Measurements from ENCODE around the gene SRSF7.
A peak's percentile ranks its signal among the peaks of the same experiment; 100 is the strongest.
"Not testable (repeated sequence)": the region's sequence is repeated elsewhere in the genome, so short reads cannot be mapped to it uniquely, and the experiment has no call there.

The SRSF7 gene

DNA sequence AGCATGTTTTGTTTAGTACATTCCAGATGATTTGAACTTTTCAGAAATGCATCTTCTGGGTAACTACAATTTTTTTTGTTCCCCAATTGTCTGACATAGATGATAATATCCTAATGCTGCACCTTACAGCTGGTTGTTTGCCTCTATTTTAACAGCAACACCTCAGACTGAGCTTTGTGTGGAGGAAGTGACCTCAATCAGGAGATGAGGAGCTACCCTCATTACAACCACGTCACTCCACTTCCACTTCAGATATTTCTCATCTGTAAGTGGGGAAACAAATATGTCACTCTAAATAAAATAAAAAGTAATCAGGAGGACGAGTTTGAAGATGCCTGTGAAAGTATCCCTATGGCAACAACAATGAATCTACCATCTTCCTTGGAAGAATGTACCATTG, 12.1 kb upstream of the SRSF7 start:
- H4K8ac ChIP-seq (ENCODE audit: low read length) = no peak overlapping the region
- whole genome bisulfite sequencing = no CpG with 5 or more reads among the region's 2 CpGs
- H2BK15ac ChIP-seq (ENCODE audit: low read depth, poor library complexity, severe bottlenecking) = no peak overlapping the region
- no peak overlapping the region for H3K23ac ChIP-seq (ENCODE audit: low read length in 2 of 2)
- no peak for DNase-seq
- no peak overlapping the region for H2BK5ac ChIP-seq (ENCODE audit: low read depth, low read length, poor library complexity, severe bottlenecking)
- H3K9me3 ChIP-seq (ENCODE audit: control insufficient read depth, low read length) = no peaks in the 10 kb centered on the region
- H2AFZ ChIP-seq (ENCODE audit: low read depth, low read length) = no peak overlapping the region
- H3K79me1 ChIP-seq (replicated peaks; ENCODE audit: low read length, poor library complexity, severe bottlenecking) = no peaks in the 10 kb centered on the region
- H3K27me3 ChIP-seq (ENCODE audit: control insufficient read depth in 1 of 2, insufficient read depth in 1 of 2, low read length in 2 of 2) = no peaks in the 10 kb centered on the region
- no peak overlapping the region for H3K14ac ChIP-seq (ENCODE audit: low read length in 2 of 2)
- H3K4me3 ChIP-seq (ENCODE audit: insufficient read depth in 1 of 2, low read depth in 1 of 2, low read length in 2 of 2) = no peak overlapping the region
- no peaks in the 10 kb centered on the region for H3K36me3 ChIP-seq (ENCODE audit: control insufficient read depth in 1 of 2, insufficient read depth in 2 of 2, low read depth in 1 of 2, low read length in 2 of 2)
- H3K4ac ChIP-seq (ENCODE audit: low read depth in 1 of 2, low read length in 2 of 2) = no peak overlapping the region
- H4K91ac ChIP-seq (ENCODE audit: low read length) = no peak overlapping the region
- no peak overlapping the region for H3K4me2 ChIP-seq (ENCODE audit: low read length, poor library complexity, severe bottlenecking)
- H3K4me1 ChIP-seq (ENCODE audit: control insufficient read depth, insufficient read depth, low read depth, low read length) = no peaks in the 10 kb centered on the region
- H3K18ac ChIP-seq (ENCODE audit: low read depth in 1 of 2, low read length in 2 of 2) = no peak overlapping the region
- H2BK120ac ChIP-seq (ENCODE audit: low read depth, low read length) = no peak overlapping the region
- no peak overlapping the region for H2AK5ac ChIP-seq (ENCODE audit: low read length, severe bottlenecking)
- no peak overlapping the region for H2BK12ac ChIP-seq (ENCODE audit: low read length in 2 of 2)
- H3K27ac ChIP-seq (ENCODE audit: low read length, poor library complexity, severe bottlenecking) = no peak overlapping the region
- no peak overlapping the region for H3K9ac ChIP-seq (ENCODE audit: low read length)

DNA sequence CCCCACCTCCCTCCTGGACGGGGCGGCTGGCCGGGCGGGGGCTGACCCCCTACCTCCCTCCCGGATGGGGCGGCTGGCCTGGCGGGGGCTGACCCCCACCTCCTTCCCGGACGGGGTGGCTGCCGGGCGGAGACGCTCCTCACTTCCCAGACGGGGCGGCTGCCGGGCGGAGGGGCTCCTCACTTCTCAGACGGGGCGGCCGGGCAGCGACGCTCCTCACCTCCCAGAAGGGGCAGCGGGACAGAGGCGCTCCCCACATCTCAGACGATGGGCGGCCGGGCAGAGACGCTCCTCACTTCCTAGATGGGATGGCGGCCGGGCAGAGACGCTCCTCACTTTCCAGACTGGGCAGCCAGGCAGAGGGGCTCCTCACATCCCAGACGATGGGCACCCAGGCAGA, 4.7 kb upstream of the SRSF7 start:
- 98% methylated on average over 19 of the region's 31 CpGs for WGBS
- not testable (repeated sequence) for H3K4me2 ChIP-seq (ENCODE audit: low read length, poor library complexity, severe bottlenecking); H3K9ac ChIP-seq (ENCODE audit: low read length); H4K8ac ChIP-seq (ENCODE audit: low read length); H2BK12ac ChIP-seq (ENCODE audit: low read length in 2 of 2); DNase-seq; H3K4ac ChIP-seq (ENCODE audit: low read depth in 1 of 2, low read length in 2 of 2); H3K9me3 ChIP-seq (ENCODE audit: control insufficient read depth, low read length); H3K27me3 ChIP-seq (ENCODE audit: control insufficient read depth in 1 of 2, insufficient read depth in 1 of 2, low read length in 2 of 2); H3K14ac ChIP-seq (ENCODE audit: low read length in 2 of 2); H3K4me1 ChIP-seq (ENCODE audit: control insufficient read depth, insufficient read depth, low read depth, low read length); H2BK120ac ChIP-seq (ENCODE audit: low read depth, low read length); H3K36me3 ChIP-seq (ENCODE audit: control insufficient read depth in 1 of 2, insufficient read depth in 2 of 2, low read depth in 1 of 2, low read length in 2 of 2); H3K79me1 ChIP-seq (replicated peaks; ENCODE audit: low read length, poor library complexity, severe bottlenecking); H3K18ac ChIP-seq (ENCODE audit: low read depth in 1 of 2, low read length in 2 of 2); H2BK15ac ChIP-seq (ENCODE audit: low read depth, poor library complexity, severe bottlenecking); H2AK5ac ChIP-seq (ENCODE audit: low read length, severe bottlenecking); H2BK5ac ChIP-seq (ENCODE audit: low read depth, low read length, poor library complexity, severe bottlenecking); H3K4me3 ChIP-seq (ENCODE audit: insufficient read depth in 1 of 2, low read depth in 1 of 2, low read length in 2 of 2); H4K91ac ChIP-seq (ENCODE audit: low read length); H2AFZ ChIP-seq (ENCODE audit: low read depth, low read length); H3K23ac ChIP-seq (ENCODE audit: low read length in 2 of 2); H3K27ac ChIP-seq (ENCODE audit: low read length, poor library complexity, severe bottlenecking)

- peak overlapping the region; percentile 86 for H3K9ac ChIP-seq (ENCODE audit: low read length)
- WGBS = no CpG with 5 or more reads among the region's 3 CpGs
- no peak overlapping the region for H3K18ac ChIP-seq (ENCODE audit: low read depth in 1 of 2, low read length in 2 of 2)
- H3K4me3 ChIP-seq (ENCODE audit: insufficient read depth in 1 of 2, low read depth in 1 of 2, low read length in 2 of 2) = peak overlapping the region in 1 of 2 experiments; percentile 49
- no peak overlapping the region for H4K8ac ChIP-seq (ENCODE audit: low read length)
- no peaks in the 10 kb centered on the region for H3K79me1 ChIP-seq (replicated peaks; ENCODE audit: low read length, poor library complexity, severe bottlenecking)
- DNase-seq = no peak
- H2AFZ ChIP-seq (ENCODE audit: low read depth, low read length) = no peak overlapping the region
- H3K4me2 ChIP-seq (ENCODE audit: low read length, poor library complexity, severe bottlenecking) = no peak overlapping the region
- H2BK12ac ChIP-seq (ENCODE audit: low read length in 2 of 2) = no peak overlapping the region
- H3K4ac ChIP-seq (ENCODE audit: low read depth in 1 of 2, low read length in 2 of 2) = no peak overlapping the region
- H2BK5ac ChIP-seq (ENCODE audit: low read depth, low read length, poor library complexity, severe bottlenecking) = no peak overlapping the region
- no peak overlapping the region for H2BK15ac ChIP-seq (ENCODE audit: low read depth, poor library complexity, severe bottlenecking)
- no peak overlapping the region for H2AK5ac ChIP-seq (ENCODE audit: low read length, severe bottlenecking)
- H3K36me3 ChIP-seq (ENCODE audit: control insufficient read depth in 1 of 2, insufficient read depth in 2 of 2, low read depth in 1 of 2, low read length in 2 of 2) = peaks cover 0 to 5% of the 10 kb centered on the region in 2 experiments
- H3K27ac ChIP-seq (ENCODE audit: low read length, poor library complexity, severe bottlenecking) = no peak overlapping the region
- H3K9me3 ChIP-seq (ENCODE audit: control insufficient read depth, low read length) = no peaks in the 10 kb centered on the region
- peaks cover 3% of the 10 kb centered on the region for H3K4me1 ChIP-seq (ENCODE audit: control insufficient read depth, insufficient read depth, low read depth, low read length)
- H3K14ac ChIP-seq (ENCODE audit: low read length in 2 of 2) = no peak overlapping the region
- H2BK120ac ChIP-seq (ENCODE audit: low read depth, low read length) = no peak overlapping the region
- no peak overlapping the region for H3K23ac ChIP-seq (ENCODE audit: low read length in 2 of 2)
- H4K91ac ChIP-seq (ENCODE audit: low read length) = no peak overlapping the region
- H3K27me3 ChIP-seq (ENCODE audit: control insufficient read depth in 1 of 2, insufficient read depth in 1 of 2, low read length in 2 of 2) = no peaks in the 10 kb centered on the region
Measured at GRCh38 chr2:38754506-38754905, 3.3 kb upstream of the SRSF7 start.

DNA sequence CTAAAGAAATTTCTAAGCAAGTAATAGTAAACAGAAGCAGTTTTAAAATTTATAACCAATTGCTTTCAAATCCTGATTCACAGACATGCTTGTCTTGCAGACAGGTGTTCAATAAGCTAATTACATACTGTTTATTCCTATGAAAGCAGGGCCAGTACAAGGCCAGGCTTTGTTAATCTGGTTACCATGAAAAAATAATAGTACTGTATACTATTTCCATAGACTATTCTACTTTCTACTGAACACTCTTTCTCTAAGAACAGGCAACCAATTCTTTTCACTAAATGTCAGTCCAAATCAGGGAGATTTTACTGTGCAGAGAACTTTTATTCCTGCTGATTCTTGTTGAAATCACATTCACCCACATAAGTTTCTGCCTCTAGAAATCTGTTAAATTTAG, 2.9 kb upstream of the SRSF7 start:
- Histone ChIP-seq H3K23ac (ENCODE audit: low read length in 2 of 2) (no peak overlapping the region), H3K4ac (ENCODE audit: low read depth in 1 of 2, low read length in 2 of 2) (no peak overlapping the region), H3K79me1 (replicated peaks; ENCODE audit: low read length, poor library complexity, severe bottlenecking) (no peaks in the 10 kb centered on the region), H2BK5ac (ENCODE audit: low read depth, low read length, poor library complexity, severe bottlenecking) (no peak overlapping the region), H3K18ac (ENCODE audit: low read depth in 1 of 2, low read length in 2 of 2) (no peak overlapping the region), H3K14ac (ENCODE audit: low read length in 2 of 2) (no peak overlapping the region), H2AK5ac (ENCODE audit: low read length, severe bottlenecking) (no peak overlapping the region), H2BK12ac (ENCODE audit: low read length in 2 of 2) (no peak overlapping the region), H2BK120ac (ENCODE audit: low read depth, low read length) (no peak overlapping the region), H2AFZ (ENCODE audit: low read depth, low read length) (no peak overlapping the region), H3K4me1 (ENCODE audit: control insufficient read depth, insufficient read depth, low read depth, low read length) (peaks cover 3% of the 10 kb centered on the region), H4K91ac (ENCODE audit: low read length) (no peak overlapping the region), H3K9ac (ENCODE audit: low read length) (peak overlapping the region; percentile 86), H2BK15ac (ENCODE audit: low read depth, poor library complexity, severe bottlenecking) (no peak overlapping the region), H3K27ac (ENCODE audit: low read length, poor library complexity, severe bottlenecking) (no peak overlapping the region), H3K36me3 (ENCODE audit: control insufficient read depth in 1 of 2, insufficient read depth in 2 of 2, low read depth in 1 of 2, low read length in 2 of 2) (peaks cover 0 to 9% of the 10 kb centered on the region in 2 experiments), H3K27me3 (ENCODE audit: control insufficient read depth in 1 of 2, insufficient read depth in 1 of 2, low read length in 2 of 2) (no peaks in the 10 kb centered on the region), H3K4me2 (ENCODE audit: low read length, poor library complexity, severe bottlenecking) (no peak overlapping the region), H4K8ac (ENCODE audit: low read length) (no peak overlapping the region), H3K9me3 (ENCODE audit: control insufficient read depth, low read length) (no peaks in the 10 kb centered on the region), H3K4me3 (ENCODE audit: insufficient read depth in 1 of 2, low read depth in 1 of 2, low read length in 2 of 2) (peak overlapping the region in 1 of 2 experiments; percentile 49)
- no peak for DNase-seq

All from mesenchymal stem cell (in vitro differentiated cells and primary cell).